ENCODE measurements around the gene BAHCC1.

Gene BAHCC1

DNA sequence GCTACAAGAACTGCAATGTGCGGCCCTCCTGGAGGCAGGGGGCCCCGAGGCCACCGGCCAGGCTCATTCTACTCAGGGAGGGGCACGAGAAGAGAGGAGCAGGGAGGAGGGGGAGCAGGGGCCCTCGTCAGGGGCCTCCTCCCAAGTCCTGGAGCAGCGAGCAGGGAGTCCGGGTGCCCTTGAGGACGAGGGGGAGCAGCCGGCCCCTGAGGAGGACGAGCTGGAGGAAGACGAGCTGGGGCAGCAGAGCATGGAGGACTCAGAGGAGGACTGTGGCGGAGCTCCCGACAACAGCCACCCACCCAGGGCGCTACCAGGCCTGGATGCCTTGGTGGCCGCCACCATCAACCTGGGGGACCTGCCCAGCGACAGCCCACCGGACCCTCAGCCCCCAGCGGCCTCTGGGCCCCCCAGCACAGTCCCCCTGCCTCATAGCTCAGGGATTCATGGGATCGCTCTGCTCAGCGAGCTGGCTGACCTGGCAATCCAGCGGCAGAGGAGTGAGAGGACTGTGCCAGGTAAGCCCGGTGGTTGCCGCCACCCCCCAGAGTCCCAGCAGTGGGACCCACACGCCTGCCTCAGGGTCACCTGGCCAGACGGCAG lies 52.2 kb downstream of the BAHCC1 start:
- no peak overlapping the region for H3K4me2 ChIP-seq (ENCODE audit: low read length)
- WGBS (ENCODE audit: extremely low coverage, insufficient coverage, insufficient read length) = no CpG with 5 or more reads among the region's 25 CpGs
- H3K23ac ChIP-seq (ENCODE audit: low read length) = no peak overlapping the region

DNA sequence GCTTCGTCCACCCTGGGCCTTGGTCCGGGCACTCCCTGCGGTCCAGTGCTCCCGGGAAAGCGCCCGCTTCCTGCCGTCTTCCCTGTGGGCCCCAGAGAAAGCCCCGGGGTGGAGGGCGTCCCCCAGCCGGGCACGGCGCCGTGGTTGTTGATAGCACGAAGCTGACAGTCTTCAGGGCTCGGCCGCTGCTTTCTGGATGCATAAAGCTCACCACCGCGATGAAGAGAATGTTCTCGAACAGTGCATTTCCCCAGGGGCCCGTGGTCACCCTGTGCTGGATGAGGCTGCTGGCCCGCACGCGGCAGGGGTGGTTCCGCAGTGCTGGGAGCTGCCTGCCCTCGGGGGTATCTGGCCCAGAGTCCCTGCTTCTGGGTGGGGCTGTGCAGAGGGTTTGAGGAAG lies 53.2 kb downstream of the BAHCC1 start:
- Histone ChIP-seq H3K14ac (ENCODE audit: low read length) (no peak overlapping the region), H4K91ac (ENCODE audit: low read depth, low read length) (no peak overlapping the region), H3K23ac (ENCODE audit: low read length) (no peak overlapping the region), H2BK12ac (ENCODE audit: low read length) (no peak overlapping the region), H2AFZ (ENCODE audit: insufficient read depth, low read length, poor library complexity) (no peak overlapping the region), H3K4ac (ENCODE audit: low read depth, low read length) (no peak overlapping the region), H3K79me1 (ENCODE audit: low read length) (no peaks in the 10 kb centered on the region), H3K79me2 (ENCODE audit: control insufficient read depth, insufficient read depth, low read length, poor library complexity) (no peaks in the 10 kb centered on the region), H3K4me1 (ENCODE audit: control insufficient read depth in 1 of 2, insufficient read depth in 2 of 2, low read length in 2 of 2) (no peaks in the 10 kb centered on the region), H3K4me3 (ENCODE audit: low read depth, low read length) (no peak overlapping the region), H4K8ac (ENCODE audit: low read depth, low read length) (no peak overlapping the region), H3K9ac (ENCODE audit: low read length) (no peak overlapping the region), H4K12ac (ENCODE audit: low read depth, low read length) (no peak overlapping the region), H2AK5ac (ENCODE audit: low read length) (no peak overlapping the region), H3K18ac (ENCODE audit: low read length) (no peak overlapping the region), H3K27me3 (ENCODE audit: insufficient read depth, low read length) (no peaks in the 10 kb centered on the region), H3K9me3 (ENCODE audit: insufficient read depth, low read depth, low read length) (no peaks in the 10 kb centered on the region), H3K36me3 (ENCODE audit: control insufficient read depth in 1 of 2, insufficient read depth in 2 of 2, low read length in 2 of 2) (no peaks in the 10 kb centered on the region), H2BK5ac (ENCODE audit: low read depth, low read length, poor library complexity) (no peak overlapping the region), H2BK120ac (ENCODE audit: insufficient read depth, low read length, poor library complexity) (no peak overlapping the region), H3K4me2 (ENCODE audit: low read length) (no peak overlapping the region), H3K27ac (ENCODE audit: low read depth, low read length) (no peak overlapping the region)
- no CpG with 5 or more reads among the region's 25 CpGs for WGBS (ENCODE audit: extremely low coverage, insufficient coverage, insufficient read length)
- DNase-seq = no peak

More for the DNA sequence above, 52.2 kb downstream of the BAHCC1 start:
- H3K79me2 ChIP-seq (ENCODE audit: control insufficient read depth, insufficient read depth, low read length, poor library complexity) = no peaks in the 10 kb centered on the region
- H3K4ac ChIP-seq (ENCODE audit: low read depth, low read length) = no peak overlapping the region
- no peak overlapping the region for H2AFZ ChIP-seq (ENCODE audit: insufficient read depth, low read length, poor library complexity)
- no peak overlapping the region for H4K91ac ChIP-seq (ENCODE audit: low read depth, low read length)
- no peaks in the 10 kb centered on the region for H3K36me3 ChIP-seq (ENCODE audit: control insufficient read depth in 1 of 2, insufficient read depth in 2 of 2, low read length in 2 of 2)
- no peak overlapping the region for H3K27ac ChIP-seq (ENCODE audit: low read depth, low read length)
- no peaks in the 10 kb centered on the region for H3K9me3 ChIP-seq (ENCODE audit: insufficient read depth, low read depth, low read length)
- H3K27me3 ChIP-seq (ENCODE audit: insufficient read depth, low read length) = no peaks in the 10 kb centered on the region
- H2BK120ac ChIP-seq (ENCODE audit: insufficient read depth, low read length, poor library complexity) = no peak overlapping the region
- no peaks in the 10 kb centered on the region for H3K79me1 ChIP-seq (ENCODE audit: low read length)
- H2BK12ac ChIP-seq (ENCODE audit: low read length) = no peak overlapping the region
- no peak overlapping the region for H3K4me3 ChIP-seq (ENCODE audit: low read depth, low read length)
- H3K14ac ChIP-seq (ENCODE audit: low read length) = no peak overlapping the region
- DNase-seq = no peak
- no peak overlapping the region for H3K18ac ChIP-seq (ENCODE audit: low read length)
- H2AK5ac ChIP-seq (ENCODE audit: low read length) = no peak overlapping the region
- H3K9ac ChIP-seq (ENCODE audit: low read length) = no peak overlapping the region
- H4K8ac ChIP-seq (ENCODE audit: low read depth, low read length) = no peak overlapping the region
- H4K12ac ChIP-seq (ENCODE audit: low read depth, low read length) = no peak overlapping the region
- no peak overlapping the region for H2BK5ac ChIP-seq (ENCODE audit: low read depth, low read length, poor library complexity)
- H3K4me1 ChIP-seq (ENCODE audit: control insufficient read depth in 1 of 2, insufficient read depth in 2 of 2, low read length in 2 of 2) = no peaks in the 10 kb centered on the region

DNA sequence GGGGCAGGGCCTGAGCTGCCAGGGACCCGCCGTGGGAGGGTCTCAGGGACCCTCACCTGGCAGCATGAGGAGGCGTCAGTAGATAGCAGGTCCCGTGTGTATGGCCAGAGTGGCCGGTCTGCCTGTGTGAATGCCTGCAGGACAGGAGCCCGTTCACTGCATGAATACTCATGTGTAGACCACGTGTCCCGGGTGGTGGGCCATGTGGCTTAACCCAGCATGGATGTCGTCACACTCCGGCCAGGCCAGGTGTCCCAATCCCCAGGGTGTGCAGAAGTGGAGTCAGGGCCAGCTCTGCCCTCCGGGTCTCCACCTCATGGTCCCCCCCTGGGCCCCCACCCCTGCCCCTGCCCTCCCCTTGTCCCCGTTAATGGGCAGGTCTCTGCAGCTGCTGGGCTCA lies 53.7 kb downstream of the BAHCC1 start:
- Histone ChIP-seq H3K36me3 (ENCODE audit: control insufficient read depth in 1 of 2, insufficient read depth in 2 of 2, low read length in 2 of 2) (no peaks in the 10 kb centered on the region), H2AK5ac (ENCODE audit: low read length) (no peak overlapping the region), H3K9ac (ENCODE audit: low read length) (no peak overlapping the region), H2AFZ (ENCODE audit: insufficient read depth, low read length, poor library complexity) (no peak overlapping the region), H3K23ac (ENCODE audit: low read length) (no peak overlapping the region), H3K27me3 (ENCODE audit: insufficient read depth, low read length) (no peaks in the 10 kb centered on the region), H3K79me2 (ENCODE audit: control insufficient read depth, insufficient read depth, low read length, poor library complexity) (no peaks in the 10 kb centered on the region), H2BK12ac (ENCODE audit: low read length) (no peak overlapping the region), H2BK120ac (ENCODE audit: insufficient read depth, low read length, poor library complexity) (no peak overlapping the region), H3K14ac (ENCODE audit: low read length) (no peak overlapping the region), H3K4me2 (ENCODE audit: low read length) (no peak overlapping the region), H3K4me1 (ENCODE audit: control insufficient read depth in 1 of 2, insufficient read depth in 2 of 2, low read length in 2 of 2) (no peaks in the 10 kb centered on the region), H4K12ac (ENCODE audit: low read depth, low read length) (no peak overlapping the region), H3K4ac (ENCODE audit: low read depth, low read length) (no peak overlapping the region), H3K27ac (ENCODE audit: low read depth, low read length) (no peak overlapping the region), H4K8ac (ENCODE audit: low read depth, low read length) (no peak overlapping the region), H3K9me3 (ENCODE audit: insufficient read depth, low read depth, low read length) (no peaks in the 10 kb centered on the region), H2BK5ac (ENCODE audit: low read depth, low read length, poor library complexity) (no peak overlapping the region), H3K4me3 (ENCODE audit: low read depth, low read length) (no peak overlapping the region), H3K79me1 (ENCODE audit: low read length) (no peaks in the 10 kb centered on the region), H3K18ac (ENCODE audit: low read length) (no peak overlapping the region), H4K91ac (ENCODE audit: low read depth, low read length) (no peak overlapping the region)
- WGBS (ENCODE audit: extremely low coverage, insufficient coverage, insufficient read length) = no CpG with 5 or more reads among the region's 12 CpGs
- DNase-seq = peak in 1 of 2 donors; percentile 21

DNA sequence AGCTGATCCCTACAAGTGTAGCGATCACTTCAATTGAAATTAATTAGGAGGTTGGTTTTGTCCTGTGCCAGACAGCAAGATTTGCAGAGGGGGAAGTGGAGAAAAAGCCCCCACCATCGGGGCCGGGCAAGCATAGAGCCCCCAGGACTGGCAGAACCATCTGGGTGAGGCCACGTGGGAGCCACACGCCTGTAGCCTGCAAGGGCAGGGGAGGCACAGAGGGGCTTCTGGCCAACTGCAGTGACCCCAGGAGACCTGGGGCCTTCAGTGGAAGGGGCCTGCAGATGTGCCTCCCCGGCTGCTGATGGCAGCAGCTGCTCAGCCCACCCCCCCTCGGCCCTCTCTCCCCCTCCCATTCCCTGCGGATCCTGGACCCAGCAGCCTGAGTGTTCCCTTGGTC lies 54.1 kb downstream of the BAHCC1 start:
- H3K18ac ChIP-seq (ENCODE audit: low read length) = no peak overlapping the region
- no peak overlapping the region for H4K12ac ChIP-seq (ENCODE audit: low read depth, low read length)
- no peak overlapping the region for H2BK5ac ChIP-seq (ENCODE audit: low read depth, low read length, poor library complexity)
- H2BK120ac ChIP-seq (ENCODE audit: insufficient read depth, low read length, poor library complexity) = no peak overlapping the region
- no peaks in the 10 kb centered on the region for H3K36me3 ChIP-seq (ENCODE audit: control insufficient read depth in 1 of 2, insufficient read depth in 2 of 2, low read length in 2 of 2)
- H2AFZ ChIP-seq (ENCODE audit: insufficient read depth, low read length, poor library complexity) = no peak overlapping the region
- H3K4me1 ChIP-seq (ENCODE audit: control insufficient read depth in 1 of 2, insufficient read depth in 2 of 2, low read length in 2 of 2) = no peaks in the 10 kb centered on the region
- H3K9ac ChIP-seq (ENCODE audit: low read length) = no peak overlapping the region
- DNase-seq = no peak
- H2AK5ac ChIP-seq (ENCODE audit: low read length) = no peak overlapping the region
- H3K4me3 ChIP-seq (ENCODE audit: low read depth, low read length) = no peak overlapping the region
- no peak overlapping the region for H2BK12ac ChIP-seq (ENCODE audit: low read length)
- H4K8ac ChIP-seq (ENCODE audit: low read depth, low read length) = no peak overlapping the region
- no peaks in the 10 kb centered on the region for H3K79me2 ChIP-seq (ENCODE audit: control insufficient read depth, insufficient read depth, low read length, poor library complexity)
- WGBS (ENCODE audit: extremely low coverage, insufficient coverage, insufficient read length) = no CpG with 5 or more reads among the region's 8 CpGs
- no peak overlapping the region for H3K23ac ChIP-seq (ENCODE audit: low read length)
- H3K4me2 ChIP-seq (ENCODE audit: low read length) = no peak overlapping the region
- no peak overlapping the region for H3K4ac ChIP-seq (ENCODE audit: low read depth, low read length)
- no peak overlapping the region for H4K91ac ChIP-seq (ENCODE audit: low read depth, low read length)
- no peak overlapping the region for H3K27ac ChIP-seq (ENCODE audit: low read depth, low read length)
- no peak overlapping the region for H3K14ac ChIP-seq (ENCODE audit: low read length)
- no peaks in the 10 kb centered on the region for H3K79me1 ChIP-seq (ENCODE audit: low read length)
- H3K27me3 ChIP-seq (ENCODE audit: insufficient read depth, low read length) = no peaks in the 10 kb centered on the region
- no peaks in the 10 kb centered on the region for H3K9me3 ChIP-seq (ENCODE audit: insufficient read depth, low read depth, low read length)

All from trophoblast cell (in vitro differentiated cells and primary cell).